Type B pancreatic cell (in vitro differentiated cells): ENCODE measurements around the gene LILRB2. TPM values are rescaled to one million over a fixed set of nuclear protein-coding genes. Genes with fewer than 3 reads are reported as not detected.
A peak's percentile ranks its signal among the peaks of the same experiment; 100 is the strongest.
"Not testable (repeated sequence)": the region's sequence is repeated elsewhere in the genome, so short reads cannot be mapped to it uniquely, and the experiment has no call there.

Source experiments
- DNase-seq: peaks from one replicate; pipeline ENCODE4 v3.0.0; 2021; ENCODE audit warnings: mixed read lengths; ENCODE audit not compliant: unreplicated experiment; ENCODE audit errors: extremely low spot score
- H3K27ac Mint-ChIP-seq: 2 replicates; pipeline ENCODE4 v1.8.0; 2021; ENCODE audit warnings: mild to moderate bottlenecking, mixed read lengths
- H3K27me3 Mint-ChIP-seq: 2 replicates; pipeline ENCODE4 v1.8.0; 2021; ENCODE audit warnings: mixed read lengths
- H3K36me3 Mint-ChIP-seq: 2 replicates; pipeline ENCODE4 v1.8.0; 2021; ENCODE audit warnings: mixed read lengths
- H3K4me1 Mint-ChIP-seq: one replicate; pipeline ENCODE4 v1.8.0; 2021; ENCODE audit warnings: mixed read lengths; ENCODE audit not compliant: unreplicated experiment
- H3K4me3 Mint-ChIP-seq: 2 replicates; pipeline ENCODE4 v1.8.0; 2021; ENCODE audit warnings: mild to moderate bottlenecking, mixed read lengths
- H3K9me3 Mint-ChIP-seq: 2 replicates; pipeline ENCODE4 v1.8.0; 2021; ENCODE audit warnings: mixed read lengths
- CTCF ChIP-seq: fragments of 200-600 bp; sonication (generic); conservative IDR thresholded peaks from 2 replicates; pipeline ENCODE4 v1.5.0; 2021; ENCODE audit warnings: antibody characterized with exemption, mild to moderate bottlenecking
- total RNA-seq: library from RNA; stranded (reverse); gene quantifications from 2 replicates; pipeline ENCODE4 v1.2.1, GENCODE V29; 2021; ENCODE audit warnings: low replicate concordance

LILRB2 gene
- total RNA-seq, 1 donor from 2014 or later = not detected

GRCh38 chr19:54282686-54283470, 2.0 kb upstream of the LILRB2 start:
- H3K9me3 Mint-ChIP-seq = no peaks in the 10 kb centered on the region
- H3K36me3 Mint-ChIP-seq = no peaks in the 10 kb centered on the region
- DNase-seq = no peak
- no peak for TF ChIP-seq CTCF
- H3K27ac Mint-ChIP-seq = no peak overlapping the region
- no peak overlapping the region for H3K4me3 Mint-ChIP-seq
- H3K27me3 Mint-ChIP-seq = peaks cover 54% of the 10 kb centered on the region
- H3K4me1 Mint-ChIP-seq = no peaks in the 10 kb centered on the region

- peaks cover 42% of the 10 kb centered on the region for H3K27me3 Mint-ChIP-seq
- H3K36me3 Mint-ChIP-seq, H3K4me3 Mint-ChIP-seq, H3K4me1 Mint-ChIP-seq, DNase-seq, H3K9me3 Mint-ChIP-seq, H3K27ac Mint-ChIP-seq: not testable (repeated sequence)
Observed at GRCh38 chr19:54281729-54282075, 792 bp upstream of the LILRB2 start.

GRCh38 chr19:54280441-54280840, 469 bp downstream of the LILRB2 start:
- not testable (repeated sequence) for H3K4me3 Mint-ChIP-seq, H3K9me3 Mint-ChIP-seq, H3K36me3 Mint-ChIP-seq, H3K4me1 Mint-ChIP-seq, DNase-seq, H3K27ac Mint-ChIP-seq
- H3K27me3 Mint-ChIP-seq = peaks cover 48% of the 10 kb centered on the region

GRCh38 chr19:54280025-54280424, 885 bp downstream of the LILRB2 start:
- not testable (repeated sequence) for H3K9me3 Mint-ChIP-seq, DNase-seq, H3K4me3 Mint-ChIP-seq, H3K27ac Mint-ChIP-seq, H3K36me3 Mint-ChIP-seq, H3K4me1 Mint-ChIP-seq
- peaks cover 50% of the 10 kb centered on the region for H3K27me3 Mint-ChIP-seq

- Mint-ChIP-seq H3K27me3 (peaks cover 47% of the 10 kb centered on the region), H3K4me1 (no peaks in the 10 kb centered on the region), H3K9me3 (no peaks in the 10 kb centered on the region), H3K36me3 (no peaks in the 10 kb centered on the region), H3K27ac (no peak overlapping the region), H3K4me3 (no peak overlapping the region)
- no peak for TF ChIP-seq CTCF
- no peak for DNase-seq
Observed at GRCh38 chr19:54279406-54279962, 1.4 kb downstream of the LILRB2 start.

- H3K4me1 Mint-ChIP-seq, DNase-seq, H3K4me3 Mint-ChIP-seq, H3K36me3 Mint-ChIP-seq, H3K27ac Mint-ChIP-seq, H3K9me3 Mint-ChIP-seq: not testable (repeated sequence)
- peaks cover 50% of the 10 kb centered on the region for H3K27me3 Mint-ChIP-seq
Observed at GRCh38 chr19:54278571-54279195, 2.2 kb downstream of the LILRB2 start.

- H3K9me3 Mint-ChIP-seq, H3K27ac Mint-ChIP-seq, H3K4me1 Mint-ChIP-seq, H3K36me3 Mint-ChIP-seq, DNase-seq, H3K4me3 Mint-ChIP-seq: not testable (repeated sequence)
- H3K27me3 Mint-ChIP-seq = peaks cover 50% of the 10 kb centered on the region
Observed at GRCh38 chr19:54278056-54278455, 2.9 kb downstream of the LILRB2 start.

- not testable (repeated sequence) for H3K9me3 Mint-ChIP-seq, H3K4me1 Mint-ChIP-seq, H3K4me3 Mint-ChIP-seq, H3K27ac Mint-ChIP-seq, H3K36me3 Mint-ChIP-seq
- peaks cover 47% of the 10 kb centered on the region for H3K27me3 Mint-ChIP-seq
- peak; percentile 58 for DNase-seq
Observed at GRCh38 chr19:54277111-54277615, 3.7 kb downstream of the LILRB2 start.
